Stimulated activated CD4-positive, alpha-beta T cell treated with anti-CD3 and anti-CD28 coated beads, TNF-alpha, amount 100 ng/mL, for 1 hour (primary cell): ENCODE results near the gene LCN6.

Source experiments
- DNase-seq, 3 donors: peaks; one replicate each; pipeline ENCODE4 v3.0.0-alpha.2; 2020; ENCODE audit warnings: low read depth in 3 of 3, low spot score in 1 of 3

The LCN6 gene

GRCh38 chr9:136694163-136694871, 54.0 kb downstream of the LCN6 start:
- DNase-seq: no peak
